Activated CD8-positive, alpha-beta memory T cell treated with anti-CD3 and anti-CD28 coated beads for 36 hours (primary cell): ENCODE data around the gene AFG1L. TPM values are rescaled to one million over a fixed set of nuclear protein-coding genes. Genes with fewer than 3 reads are reported as not detected.

Source experiments
- CTCF ChIA-PET: fragments of 350-600 bp; sonication (Branson Sonifier 250); formaldehyde crosslinking; loops from one replicate; lab custom pipeline; 2021; ENCODE audit warnings: antibody characterized with exemption; lab: Charles Lee
- POLR2A ChIA-PET: fragments of 350-600 bp; sonication (Branson Sonifier 250); formaldehyde crosslinking; loops from one replicate; lab custom pipeline; 2021; ENCODE audit warnings: antibody characterized with exemption; lab: Charles Lee
- total RNA-seq, 2 experiments: library from RNA; stranded (reverse); gene quantifications; one replicate each; pipeline ENCODE4 v1.2.3, GENCODE V29; 2021

AFG1L gene
- total RNA-seq, 2 experiments from 2014 or later: 5.1 TPM

DNA sequence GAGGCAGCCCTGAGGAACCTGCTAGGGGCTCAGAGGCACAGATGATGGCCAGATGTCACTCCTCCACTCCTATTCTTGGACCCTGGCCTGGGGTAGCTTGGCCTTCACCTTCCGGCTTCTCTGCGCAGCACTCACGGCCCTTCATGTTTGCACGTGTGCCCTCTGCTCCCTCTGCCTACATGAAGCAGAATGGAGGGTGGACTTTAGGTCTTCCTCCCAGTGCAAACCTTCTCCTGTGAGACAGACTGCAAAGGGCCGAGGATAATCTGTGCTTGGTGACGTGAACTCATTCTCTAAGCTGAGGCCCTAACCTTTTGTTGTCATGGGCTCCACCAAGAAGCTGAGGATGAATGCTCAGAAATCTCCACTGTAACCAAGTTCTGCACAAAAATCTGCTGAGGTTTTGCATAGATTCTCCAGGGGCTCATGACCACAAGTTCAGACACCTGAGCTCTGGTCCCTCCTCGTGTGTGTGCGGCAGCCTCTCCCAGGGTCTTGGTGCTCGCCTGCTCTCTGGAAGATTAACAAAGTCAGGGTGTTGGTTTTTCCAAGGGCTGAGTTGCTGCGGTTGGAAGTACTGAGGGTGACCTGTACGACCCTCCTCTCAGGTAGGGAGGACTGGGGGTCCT is 240.4 kb downstream of the AFG1L start:
- ChIA-PET CTCF (interaction anchor here (1.0 kb wide), 1 partner anchor 11 kb away, joined by 3 read pairs; no protein-coding TSS in a partner anchor), POLR2A (no interaction called here)

- CTCF ChIA-PET: interaction anchor here (0.7 kb wide), 1 partner anchor 343 kb away, joined by 3 read pairs; no protein-coding TSS in a partner anchor
- POLR2A ChIA-PET: interaction anchor here (0.7 kb wide), 1 partner anchor 385 kb away, joined by 4 read pairs; no protein-coding TSS in a partner anchor
Observed at GRCh38 chr6:108535920-108536535, 241.2 kb downstream of the AFG1L start.

GRCh38 chr6:108541843-108542759 is 247.2 kb downstream of the AFG1L start:
- CTCF ChIA-PET: interaction anchor here (0.8 to 2.2 kb wide), 9 partner anchors 9 to 530 kb away, joined by 3 to 11 read pairs (median 4); no protein-coding TSS in a partner anchor

GRCh38 chr6:108543175-108543940 is 248.5 kb downstream of the AFG1L start:
- CTCF ChIA-PET: interaction anchor here (1.2 to 2.2 kb wide), 2 partner anchors 13 to 528 kb away, joined by 4 to 11 read pairs; no protein-coding TSS in a partner anchor
- POLR2A ChIA-PET: no interaction called here

More at GRCh38 chr6:108541843-108542759, 247.2 kb downstream of the AFG1L start:
- POLR2A ChIA-PET: interaction anchor here (0.5 kb wide), 1 partner anchor 297 kb away, joined by 3 read pairs; no protein-coding TSS in a partner anchor

GRCh38 chr6:108544606-108545005 is 249.8 kb downstream of the AFG1L start:
- ChIA-PET CTCF (no interaction called here), POLR2A (no interaction called here)

DNA sequence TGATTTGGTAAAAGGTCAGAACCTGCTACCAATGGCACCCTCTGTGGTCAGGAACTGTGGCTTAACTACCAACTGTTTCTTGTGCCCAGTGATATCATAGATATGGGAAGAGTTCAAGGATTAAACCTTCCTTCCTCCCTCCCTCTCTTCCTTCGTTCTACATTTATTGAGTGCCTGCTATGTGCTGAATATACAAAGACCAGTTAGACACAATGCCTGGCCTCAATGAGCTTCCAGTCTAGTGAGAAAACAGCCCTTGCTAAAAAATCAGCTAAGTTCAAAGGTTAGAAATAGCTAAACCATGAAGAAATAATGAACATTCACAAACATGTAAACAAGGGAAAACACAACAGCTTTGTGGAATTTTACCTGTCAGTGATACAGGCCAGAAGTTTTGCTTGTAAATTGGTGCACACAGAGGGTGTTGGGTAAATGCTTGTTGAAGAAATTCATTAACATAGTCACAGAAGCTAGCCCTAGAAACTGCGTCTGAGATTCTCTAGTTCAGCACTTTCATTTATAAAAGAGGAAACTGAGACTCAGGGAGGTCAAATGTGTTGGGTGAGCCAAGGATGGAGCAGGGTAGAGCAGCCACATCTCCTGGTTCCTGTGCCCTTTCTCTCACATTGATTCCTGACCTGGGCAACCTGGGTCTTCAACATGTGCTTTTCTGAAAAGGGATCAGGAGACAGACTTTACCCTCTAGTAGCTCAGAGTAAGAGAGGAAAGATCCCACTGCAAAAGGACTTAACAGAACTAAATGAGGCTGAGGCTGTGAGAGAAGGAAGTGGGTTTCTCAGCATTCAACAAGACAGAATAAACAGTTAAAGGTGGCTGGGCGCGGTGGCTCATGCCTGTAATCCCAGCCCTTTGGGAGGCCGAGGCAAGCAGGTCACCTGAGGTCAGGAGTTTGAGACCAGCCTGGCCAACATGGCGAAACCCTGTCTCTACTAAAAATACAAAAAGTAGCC is 251.5 kb downstream of the AFG1L start:
- ChIA-PET CTCF (interaction anchor here (1.7 kb wide), 1 partner anchor 10 kb away, joined by 5 read pairs; no protein-coding TSS in a partner anchor), POLR2A (no interaction called here)

- CTCF ChIA-PET: no interaction called here
- POLR2A ChIA-PET: no interaction called here
Observed at GRCh38 chr6:108549241-108549640, 254.4 kb downstream of the AFG1L start.

DNA sequence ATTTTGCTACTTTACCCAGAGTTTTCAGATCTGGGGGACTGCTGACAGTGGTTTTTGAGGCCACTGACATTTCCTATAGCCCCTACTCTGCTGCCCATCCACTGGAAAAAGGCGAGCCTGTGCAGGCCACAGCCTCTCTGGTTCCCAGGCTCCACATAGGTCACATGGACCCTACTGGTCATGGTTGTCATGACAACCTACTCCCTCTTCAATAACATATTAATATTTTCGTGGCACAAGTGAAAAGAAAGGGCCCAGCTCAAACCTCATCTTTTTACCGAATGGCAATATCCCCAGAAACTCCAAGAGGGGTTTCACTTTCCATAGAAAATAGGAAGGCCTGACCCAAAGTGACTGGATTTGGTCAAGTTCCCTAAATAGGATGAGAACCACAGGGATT is 254.9 kb downstream of the AFG1L start:
- POLR2A ChIA-PET: no interaction called here
- CTCF ChIA-PET: no interaction called here

DNA sequence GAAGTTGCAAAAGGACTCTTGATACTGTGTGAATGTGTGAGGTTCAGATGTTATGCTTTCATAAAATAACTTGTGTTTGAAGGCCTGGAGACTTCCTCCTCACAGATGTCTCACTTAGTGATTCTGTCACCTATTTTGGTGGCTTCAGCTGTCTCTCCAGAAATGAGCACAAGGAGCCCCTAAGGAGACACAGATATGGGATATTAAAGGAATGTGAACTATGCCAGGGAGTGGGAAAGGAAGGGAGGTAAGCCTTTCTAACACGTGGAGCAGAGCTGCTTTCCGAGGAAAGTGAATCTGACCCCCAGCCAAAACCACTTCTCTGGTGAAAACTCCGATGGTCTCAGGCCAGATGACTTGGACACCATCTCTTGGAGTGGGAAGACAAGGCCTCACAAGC is 255.4 kb downstream of the AFG1L start:
- ChIA-PET CTCF (interaction anchor here (1.0 kb wide), 1 partner anchor 8 kb away, joined by 3 read pairs; no protein-coding TSS in a partner anchor), POLR2A (no interaction called here)

DNA sequence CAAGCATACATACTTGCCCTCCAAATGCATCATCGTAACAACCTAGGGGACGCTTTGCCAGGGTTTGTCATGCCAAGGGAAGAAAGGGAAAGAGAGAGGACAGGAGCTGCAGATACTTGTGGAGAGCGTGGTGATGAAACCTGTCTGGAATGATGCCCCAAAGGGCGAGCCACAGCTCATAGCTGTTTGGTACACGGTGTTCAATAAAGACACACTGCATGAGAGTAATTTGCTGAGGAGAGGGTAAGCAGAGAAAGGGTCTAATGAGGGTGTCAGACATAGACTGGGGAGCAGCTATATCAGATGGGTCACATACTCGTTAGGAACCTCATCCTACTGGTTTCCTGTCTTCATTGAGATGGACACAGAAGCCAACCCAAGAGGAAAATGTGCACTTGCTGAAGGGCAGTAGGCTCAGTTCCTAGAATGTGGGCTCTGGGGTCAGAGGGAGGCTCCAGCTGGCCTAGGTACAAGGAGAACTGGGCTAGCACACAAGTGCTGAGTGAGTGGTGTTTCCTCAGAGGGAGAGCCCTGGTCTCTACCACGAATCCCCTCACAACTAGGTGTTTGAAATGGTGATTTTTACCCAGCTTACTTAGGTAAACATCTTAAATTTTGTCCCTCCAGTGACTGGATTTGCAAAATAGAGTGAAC is 260.7 kb downstream of the AFG1L start:
- ChIA-PET POLR2A (no interaction called here), CTCF (interaction anchor here (1.2 to 1.6 kb wide), 3 partner anchors 9 to 517 kb away, joined by 3 to 5 read pairs (median 5); no protein-coding TSS in a partner anchor)

GRCh38 chr6:108556250-108556649 is 261.4 kb downstream of the AFG1L start:
- ChIA-PET POLR2A (no interaction called here), CTCF (interaction anchor here (1.2 to 1.6 kb wide), 4 partner anchors 10 to 517 kb away, joined by 3 to 5 read pairs (median 4); no protein-coding TSS in a partner anchor)

DNA sequence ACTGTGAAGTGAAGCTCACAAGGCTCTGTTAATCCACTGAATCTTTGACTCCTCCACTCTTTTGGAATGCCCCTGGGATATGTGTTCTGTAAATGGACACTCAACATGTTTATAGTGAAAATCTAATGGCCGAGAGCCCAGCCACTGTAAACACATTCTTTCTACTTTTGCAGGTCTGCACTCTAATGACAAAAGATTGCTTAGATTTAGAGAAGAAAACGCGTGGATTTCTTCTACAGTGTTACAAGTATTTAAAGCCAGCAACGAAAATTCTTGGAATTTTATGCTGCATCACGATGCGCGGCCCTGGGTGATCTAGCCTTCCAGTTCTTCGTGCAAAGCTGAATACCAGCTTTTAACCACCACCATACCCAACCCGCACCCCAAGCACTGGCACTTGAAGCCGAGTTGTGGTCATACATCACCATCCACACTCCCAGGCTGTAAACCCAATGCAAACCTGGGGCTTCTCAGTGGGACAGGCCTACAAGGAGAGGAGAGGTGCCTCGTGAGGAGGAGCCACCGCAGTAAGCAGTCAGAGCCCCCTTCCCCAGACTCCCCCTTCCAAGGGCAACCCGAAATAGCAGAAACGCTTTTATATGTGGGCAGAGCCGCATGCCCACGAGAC is 262.1 kb downstream of the AFG1L start:
- ChIA-PET CTCF (interaction anchor here (0.6 to 1.6 kb wide), 5 partner anchors 10 to 903 kb away, joined by 3 to 5 read pairs (median 4); no protein-coding TSS in a partner anchor), POLR2A (interaction anchor here (0.8 kb wide), 1 partner anchor 538 kb away, joined by 3 read pairs; the partner anchor contains the start of gene CEP57L1)

GRCh38 chr6:108557494-108558371 is 262.9 kb downstream of the AFG1L start:
- ChIA-PET CTCF (interaction anchor here (0.6 kb wide), 1 partner anchor 903 kb away, joined by 3 read pairs; no protein-coding TSS in a partner anchor), POLR2A (interaction anchor here (0.7 to 1.4 kb wide), 9 partner anchors 10 to 538 kb away, joined by 3 to 10 read pairs (median 3); partner anchors contain the start of genes CEP57L1 and SESN1)

- ChIA-PET CTCF (interaction anchor here (0.6 kb wide), 1 partner anchor 199 kb away, joined by 4 read pairs; no protein-coding TSS in a partner anchor), POLR2A (interaction anchor here (0.8 to 1.7 kb wide), 10 partner anchors 9 to 536 kb away, joined by 3 to 10 read pairs (median 3); partner anchors contain the start of genes ARMC2, CEP57L1 and SESN1)
Observed at GRCh38 chr6:108558372-108559096, 263.7 kb downstream of the AFG1L start.
